ENCODE results near the gene FBXL16.

Gene FBXL16

DNA sequence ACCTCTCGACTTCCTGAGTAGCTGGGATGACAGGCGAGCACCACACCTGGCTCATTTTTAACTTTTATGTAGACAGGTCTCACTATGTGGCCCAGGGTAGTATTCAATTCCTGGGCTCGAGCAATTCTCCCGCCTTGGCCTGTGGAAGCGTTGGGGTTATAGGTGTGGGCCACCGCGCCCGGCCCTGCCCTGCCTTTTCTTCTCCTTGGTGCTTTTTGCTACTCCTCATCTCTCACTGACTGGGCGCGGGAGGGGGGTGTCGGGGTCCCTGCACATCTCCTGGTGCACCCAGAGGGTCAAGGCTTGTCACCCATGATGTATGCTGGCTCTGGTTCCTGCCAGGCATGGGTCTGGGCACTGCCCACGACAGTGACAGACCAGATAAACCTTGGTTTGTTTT is 61.0 kb downstream of the FBXL16 start:
- DNase-seq (ENCODE audit: low read depth in 1 of 2, low spot score in 1 of 2) = no peak

- no peak for DNase-seq (ENCODE audit: low read depth in 1 of 2, low spot score in 1 of 2)
Observed at GRCh38 chr16:643050-643368, 62.6 kb downstream of the FBXL16 start.
